ENCODE data around the gene MINPP1.

GRCh38 chr10:87544721-87545120 lies 40.0 kb downstream of the MINPP1 start:
- TF ChIP-seq EZH2 (conservative IDR thresholded peaks at IDR 0.05; ENCODE audit: low read depth, low read length) (no peak), ETV6 (CRISPR knock-in tag; conservative IDR thresholded peaks at IDR 0.05) (no peak), CENPBD1 (CRISPR knock-in tag; IDR thresholded peaks at IDR 0.05; ENCODE audit: borderline replicate concordance, low read depth) (no peak)

All from HepG2 (cell line).